Measurements from ENCODE around the gene SRSF4. TPM values are rescaled to one million over a fixed set of nuclear protein-coding genes. Genes with fewer than 3 reads are reported as not detected.
A peak's percentile ranks its signal among the peaks of the same experiment; 100 is the strongest.

The SRSF4 gene
- total and polyA plus RNA-seq, 9 of the 15 experiments (the other 6 are each of a cell fraction or from before 2014, with no cell fraction given) = 15.9 to 132 (median 82.0) TPM

DNA sequence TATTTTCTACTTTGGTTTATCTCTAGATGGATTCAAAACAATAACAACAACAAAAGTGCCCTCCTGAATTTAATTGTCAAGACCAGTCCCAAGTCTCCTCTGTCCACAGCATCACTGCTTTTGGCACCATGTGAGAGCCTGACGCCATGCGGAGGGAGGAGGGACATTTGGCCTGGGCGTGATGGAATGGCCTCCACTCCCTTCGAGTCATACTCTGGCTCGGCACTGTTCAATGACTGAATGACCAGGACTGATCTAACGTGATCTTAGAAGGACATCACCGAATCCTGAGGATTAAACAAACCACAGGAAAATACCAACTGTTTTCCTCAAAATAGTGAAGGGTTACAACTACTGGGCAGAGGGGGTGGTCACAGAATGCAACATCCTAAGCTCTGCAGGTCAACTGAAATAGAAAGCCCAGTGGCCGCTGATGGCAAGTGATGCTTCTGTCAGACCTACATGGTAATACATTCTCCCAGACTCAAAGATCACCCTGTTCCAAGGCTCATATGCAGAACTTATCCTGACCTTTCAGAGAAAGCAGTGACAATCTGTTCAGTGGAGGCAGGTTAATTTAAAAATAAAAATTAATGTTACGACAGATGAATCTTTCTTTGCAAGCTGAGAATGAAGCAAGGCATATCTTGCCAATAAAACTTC lies 19.1 kb downstream of the SRSF4 start (continued):
- TF ChIP-seq, protein P1, sequence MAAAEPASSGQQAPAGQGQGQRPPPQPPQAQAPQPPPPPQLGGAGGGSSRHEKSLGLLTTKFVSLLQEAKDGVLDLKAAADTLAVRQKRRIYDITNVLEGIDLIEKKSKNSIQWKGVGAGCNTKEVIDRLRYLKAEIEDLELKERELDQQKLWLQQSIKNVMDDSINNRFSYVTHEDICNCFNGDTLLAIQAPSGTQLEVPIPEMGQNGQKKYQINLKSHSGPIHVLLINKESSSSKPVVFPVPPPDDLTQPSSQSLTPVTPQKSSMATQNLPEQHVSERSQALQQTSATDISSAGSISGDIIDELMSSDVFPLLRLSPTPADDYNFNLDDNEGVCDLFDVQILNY (CRISPR knock-in tag; IDR thresholded peaks at IDR 0.05) = no peak
- TF ChIP-seq MAFG (tag; conservative IDR thresholded peaks at IDR 0.05) (no peak), MTF1 (CRISPR knock-in tag; IDR thresholded peaks at IDR 0.05; ENCODE audit: borderline replicate concordance) (no peak), BRCA1 (IDR thresholded peaks at IDR 0.05) (no peak), BRCA1 (CRISPR knock-in tag; IDR thresholded peaks at IDR 0.05) (no peak)

GRCh38 chr1:29162025-29162424 lies 19.7 kb downstream of the SRSF4 start:
- H3K27me3 ChIP-seq (ENCODE audit: control insufficient read depth in 2 of 2, insufficient read depth in 2 of 2, low read length in 2 of 2) = no peaks in the 10 kb centered on the region
- H2AFZ ChIP-seq (ENCODE audit: low read depth, low read length) = no peak overlapping the region
- FAIRE-seq (no peak), DNase-seq (ENCODE audit: extremely low read depth in 1 of 4, low spot score in 3 of 4) (no peak), ATAC-seq (no peak)
- peak; percentile 46; the same call in 1 of the 2 replicates for TF ChIP-seq SPI1 (IDR thresholded peaks at IDR 0.05; ENCODE audit: borderline replicate concordance, low read depth, low read length)
- no peak for TF ChIP-seq ZNF717 (CRISPR knock-in tag; IDR thresholded peaks at IDR 0.05)
- no peak overlapping the region for H3K9ac ChIP-seq (ENCODE audit: insufficient read depth in 1 of 2, low read depth in 2 of 2, low read length in 2 of 2)
- intact Hi-C loops (cut with micrococcal nuclease) = no loop called here
- BruUV-seq (replicated peaks) = no TSS peak
- ChIA-PET POLR2A (interaction anchor here (0.8 to 14.0 kb wide), 3 partner anchors 9 to 35 kb away, joined by 3 to 129 read pairs (median 38); partner anchors contain the start of gene SRSF4), CTCF (ENCODE audit: low intra/inter-chr PET ratio) (no interaction called here)
- H4K20me1 ChIP-seq (replicated peaks; ENCODE audit: control insufficient read depth, insufficient read depth, low read length) = peaks cover 7% of the 10 kb centered on the region
- no peaks in the 10 kb centered on the region; the same call in 1 of the 2 replicates for H3K9me3 ChIP-seq (replicated peaks; ENCODE audit: control insufficient read depth, insufficient read depth, low read depth, low read length)
- no peaks in the 10 kb centered on the region for H3K9me1 ChIP-seq (ENCODE audit: control insufficient read depth, insufficient read depth, low read length)
- peak overlapping the region; percentile 27; the same call in 1 of the 3 replicates for H3K27ac ChIP-seq (ENCODE audit: extremely low read depth, low read depth, low read length)
- H3K36me3 ChIP-seq (ENCODE audit: control insufficient read depth, insufficient read depth, low read length) = peaks cover 97% of the 10 kb centered on the region
- in situ Hi-C loops (cut with MboI) = no loop called here
- H3K4me1 ChIP-seq (replicated peaks in 1 of 2; ENCODE audit: control insufficient read depth in 2 of 2, insufficient read depth in 2 of 2, low read length in 2 of 2) = peaks cover 15 to 19% of the 10 kb centered on the region in 2 experiments
- WGBS (ENCODE audit: insufficient coverage, low coverage, missing lambda C conversion rate) = 78% methylated on average over 4 of the region's 4 CpGs
- peaks cover 79% of the 10 kb centered on the region for H3K79me2 ChIP-seq (ENCODE audit: control insufficient read depth, insufficient read depth, low read length)
- no peak overlapping the region for H3K4me3 ChIP-seq
- no peak overlapping the region for H3K4me2 ChIP-seq (ENCODE audit: insufficient read depth, low read length)

Measured in K562 (cell line).